GM12892 (cell line): ENCODE data around the gene TMEM132A.

Experiments
- DNase-seq: peaks from one replicate; pipeline ENCODE4 v3.0.0; 2011; ENCODE audit not compliant: insufficient read length
- FAIRE-seq: peaks from 2 replicates; lab custom pipeline; 2011; peaks lifted over from hg19 to GRCh38; lab: Jason Lieb, UNC
- POLR2A ChIP-seq: IDR thresholded peaks from 2 replicates; pipeline ENCODE4 v1.6.1; 2011; ENCODE audit warnings: low read depth, low read length, control low read depth
- POLR2AphosphoS5 ChIP-seq: IDR thresholded peaks from 2 replicates; pipeline ENCODE4 v1.6.1; 2011; ENCODE audit warnings: low read depth, low read length, control low read depth
- TAF1 ChIP-seq: IDR thresholded peaks from 2 replicates; pipeline ENCODE4 v1.6.1; 2011; ENCODE audit warnings: low read depth, mild to moderate bottlenecking, control low read depth, low read length, borderline replicate concordance

Gene TMEM132A

GRCh38 chr11:60941371-60942119 lies 17.3 kb downstream of the TMEM132A start:
- no peak for TF ChIP-seq POLR2A
- no peak for TF ChIP-seq TAF1
- no peak for TF ChIP-seq POLR2AphosphoS5
- no peak for DNase-seq
- no peak for FAIRE-seq

DNA sequence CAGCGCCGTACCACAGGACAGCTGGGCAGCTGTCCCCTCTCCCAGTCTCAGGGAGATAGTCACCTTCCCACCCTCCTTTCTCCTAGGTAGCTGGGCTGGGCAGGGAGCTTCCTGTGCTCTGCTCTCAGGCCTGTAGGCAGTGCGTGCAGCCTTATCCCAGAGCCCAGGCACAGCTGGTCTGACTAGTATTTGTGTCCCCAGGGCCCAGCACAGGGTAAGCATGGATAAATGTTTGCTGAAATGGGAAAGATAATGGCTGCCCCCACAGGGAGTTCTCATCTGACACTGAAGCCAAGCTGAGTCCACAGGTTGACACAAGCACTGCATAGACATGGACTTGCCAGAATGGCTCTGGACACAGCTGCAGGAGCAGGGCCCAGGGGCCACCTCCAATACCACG lies 18.0 kb downstream of the TMEM132A start:
- no peak for FAIRE-seq
- TF ChIP-seq TAF1 (no peak), POLR2AphosphoS5 (no peak), POLR2A (no peak)
- DNase-seq, result no peak

DNA sequence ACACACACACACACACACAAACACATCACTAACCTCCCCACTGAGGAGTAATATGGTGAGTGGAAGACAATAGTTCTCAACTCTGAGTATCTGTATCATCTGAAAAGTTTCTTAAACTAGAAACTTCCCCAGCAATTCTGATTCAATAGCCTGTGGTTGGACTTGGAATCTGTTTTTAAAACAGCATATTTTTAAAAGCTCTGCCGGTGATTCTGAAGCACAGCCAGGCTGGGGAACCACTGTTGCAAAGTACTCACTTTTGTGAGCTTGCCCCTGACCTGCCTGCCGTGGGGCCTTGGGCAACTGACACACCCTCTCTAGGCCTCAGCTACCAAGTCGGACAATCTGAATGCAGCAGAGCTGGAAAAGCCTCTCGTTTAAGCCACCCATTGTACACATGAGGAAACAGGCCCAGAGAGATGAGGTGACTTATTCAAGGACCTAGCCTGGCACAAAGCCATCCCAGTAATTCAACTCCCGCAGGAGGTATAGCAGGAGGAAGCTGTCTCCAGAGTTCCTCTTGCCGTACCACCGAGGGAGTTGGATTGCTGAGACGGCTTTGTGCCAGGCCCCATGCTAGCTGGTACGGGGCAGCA lies 18.8 kb downstream of the TMEM132A start:
- TF ChIP-seq POLR2A (no peak), POLR2AphosphoS5 (no peak), TAF1 (no peak)
- FAIRE-seq, result no peak
- DNase-seq, result no peak

DNA sequence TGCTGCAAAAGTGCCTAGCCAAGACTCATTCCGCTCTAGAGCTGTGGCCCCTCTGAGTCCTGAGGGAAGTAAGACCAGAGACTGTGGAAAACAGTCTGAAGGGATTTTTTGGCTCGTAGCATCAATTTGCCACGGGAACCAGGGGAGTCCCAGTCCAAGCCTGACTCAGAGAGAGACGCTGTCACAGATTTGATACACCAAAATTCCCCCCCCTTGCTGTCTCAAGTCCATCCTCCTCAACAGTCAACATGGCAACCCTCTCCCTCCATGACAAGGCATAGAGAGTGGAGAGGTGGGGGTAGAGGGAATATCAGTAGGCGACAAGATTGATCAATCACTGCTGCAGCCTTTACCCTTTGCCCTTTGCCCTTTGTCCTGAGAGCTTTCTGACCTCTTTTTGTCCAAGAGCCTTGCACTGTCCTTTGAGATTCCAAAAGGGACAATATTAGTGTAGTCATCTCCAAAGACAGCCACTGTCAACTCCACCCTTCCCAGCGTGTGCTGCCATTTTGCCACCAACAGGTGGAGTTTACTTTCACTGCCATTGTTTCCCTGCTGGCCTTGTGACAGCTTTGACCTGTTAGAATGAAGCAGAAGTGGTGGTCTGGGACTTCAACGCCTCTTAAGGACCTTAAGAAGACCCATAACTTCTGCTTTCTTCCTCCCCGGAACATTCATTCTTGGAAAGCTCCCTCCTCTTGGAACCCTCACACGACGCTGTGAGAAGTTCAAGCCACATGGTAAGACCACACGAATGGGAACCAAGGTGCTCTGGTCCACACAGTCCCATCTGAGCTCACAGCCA lies 20.4 kb downstream of the TMEM132A start:
- DNase-seq, result no peak
- TF ChIP-seq POLR2A (no peak), TAF1 (no peak), POLR2AphosphoS5 (no peak)
- peak; percentile 51 for FAIRE-seq

DNA sequence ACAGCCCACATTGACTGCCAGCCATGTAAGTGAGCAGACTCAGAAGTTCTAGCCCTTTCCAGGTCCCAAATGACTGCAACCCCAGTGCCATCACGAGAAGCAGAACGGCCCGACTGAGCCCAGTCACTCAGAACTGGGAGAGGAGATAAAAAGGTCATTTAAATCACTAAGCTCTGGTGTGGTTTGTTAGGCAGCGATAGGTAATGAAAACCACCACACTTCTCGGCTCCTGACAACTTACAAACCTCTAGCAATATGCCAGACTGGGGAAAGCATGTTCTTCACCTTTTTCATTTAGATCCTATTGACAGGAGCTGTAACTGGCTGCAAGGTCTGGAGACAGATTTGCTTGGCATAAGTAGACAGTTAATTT lies 21.0 kb downstream of the TMEM132A start:
- FAIRE-seq (no peak), DNase-seq (no peak)

GRCh38 chr11:60946601-60947264 lies 22.5 kb downstream of the TMEM132A start:
- DNase-seq (no peak), FAIRE-seq (no peak)
- TF ChIP-seq POLR2AphosphoS5 (0 out of 2 replicates have a peak, but pooled peaks have one; percentile 24), TAF1 (no peak)

More for the DNA sequence above, 21.0 kb downstream of the TMEM132A start:
- no peak for TF ChIP-seq POLR2A
- TF ChIP-seq POLR2AphosphoS5, result peak; percentile 44; the same call in 1 of the 2 replicates
- TF ChIP-seq TAF1, result no peak

DNA sequence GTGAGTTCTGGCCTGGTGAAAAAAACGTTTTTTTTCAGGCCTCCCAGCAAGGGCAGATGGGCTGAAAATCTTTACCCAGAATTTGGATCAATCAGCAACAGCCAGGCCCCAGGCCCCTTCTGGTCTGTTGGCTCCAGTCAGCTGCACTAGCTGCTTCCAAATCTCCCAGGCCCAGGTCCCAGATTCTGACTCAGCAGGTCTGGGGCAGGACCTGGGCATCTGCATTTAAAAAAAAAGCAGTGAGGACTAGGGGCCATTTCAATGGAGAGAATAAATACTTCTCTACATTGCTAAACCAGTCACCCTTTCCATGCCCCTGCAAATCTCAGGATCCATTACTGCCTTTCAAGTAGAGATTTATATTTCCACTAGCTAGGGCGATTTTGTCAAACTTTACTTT lies 23.4 kb downstream of the TMEM132A start:
- TF ChIP-seq POLR2A (no peak), POLR2AphosphoS5 (no peak), TAF1 (no peak)
- FAIRE-seq (no peak), DNase-seq (no peak)

DNA sequence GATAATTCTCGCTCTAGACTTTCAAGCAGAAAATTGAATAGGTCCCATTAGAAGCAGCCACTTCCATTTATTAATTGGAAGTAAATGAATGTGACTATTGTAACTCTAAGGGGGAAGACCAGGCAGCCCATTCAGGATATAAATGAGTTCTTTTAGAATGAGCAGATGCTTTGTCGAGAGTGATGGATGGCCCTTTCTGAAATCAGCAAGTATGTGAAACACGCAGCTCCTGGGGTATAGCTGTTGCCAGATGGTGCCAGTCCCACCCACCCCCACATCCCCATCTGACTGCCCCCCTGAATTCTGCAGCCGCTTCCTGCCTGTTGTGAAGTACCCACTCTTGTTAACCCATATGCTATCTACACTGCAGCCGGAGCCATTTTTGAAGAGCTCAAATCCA lies 24.0 kb downstream of the TMEM132A start:
- no peak for TF ChIP-seq POLR2AphosphoS5
- no peak for TF ChIP-seq POLR2A
- TF ChIP-seq TAF1, result no peak
- DNase-seq (no peak), FAIRE-seq (no peak)

DNA sequence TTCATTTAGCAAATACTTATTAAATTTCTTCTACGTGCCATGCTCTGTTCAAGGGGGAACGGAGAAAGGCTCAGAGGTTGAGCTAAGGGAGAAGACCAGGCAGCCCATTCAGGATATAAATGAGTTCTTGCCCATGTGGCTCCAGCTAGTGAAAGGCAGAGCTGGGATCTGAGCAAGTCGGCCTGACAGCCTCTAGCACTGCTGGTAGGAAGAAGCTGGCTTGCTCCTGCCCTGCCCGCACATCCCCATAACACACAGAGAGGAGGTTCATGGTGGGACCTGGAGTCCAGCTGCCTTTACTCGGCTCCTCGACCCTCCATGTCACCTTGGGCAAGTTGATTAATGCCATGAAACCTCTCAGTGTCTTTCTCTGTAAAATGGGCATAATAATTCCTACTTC lies 25.8 kb downstream of the TMEM132A start:
- no peak for DNase-seq
- peak; percentile 83 for FAIRE-seq
- TF ChIP-seq POLR2A (no peak), POLR2AphosphoS5 (0 out of 2 replicates have a peak, but pooled peaks have one; percentile 23)

DNA sequence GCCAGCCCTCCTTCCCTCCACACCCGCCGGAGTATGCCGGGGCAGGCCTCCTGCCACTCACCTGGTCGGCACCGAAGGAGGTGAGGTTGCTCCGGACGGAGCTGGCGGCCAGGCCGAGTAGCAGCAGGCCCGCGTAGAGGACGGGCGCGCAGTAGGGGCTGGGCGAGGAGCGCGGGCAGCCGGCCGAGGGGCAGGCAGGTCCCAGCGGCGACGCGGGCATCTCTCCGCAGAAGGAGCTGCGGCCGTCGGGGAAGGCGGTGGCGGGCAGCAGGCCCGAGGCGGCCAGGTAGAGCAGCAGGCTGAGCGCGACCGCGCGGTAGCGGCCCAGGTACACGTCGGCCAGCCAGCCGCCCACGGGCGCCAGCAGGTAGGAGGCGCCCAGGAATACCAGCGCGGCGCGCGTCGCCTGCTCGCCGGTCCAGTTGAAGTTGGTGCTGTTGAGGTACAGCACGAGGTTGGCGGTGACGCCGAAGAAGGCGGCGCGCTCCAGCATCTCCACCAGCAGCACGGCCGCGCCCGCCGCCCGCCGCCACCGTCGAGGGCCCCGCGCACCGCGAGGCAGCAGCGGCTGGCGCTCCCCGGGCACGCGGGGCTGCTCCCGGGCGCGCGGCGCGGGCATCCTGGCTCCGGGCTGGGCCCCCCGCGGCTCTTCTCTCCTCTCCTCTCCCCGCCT lies 26.8 kb downstream of the TMEM132A start:
- FAIRE-seq (peak; percentile 98), DNase-seq (no peak)
- peak; percentile 60; the same call in 1 of the 2 replicates for TF ChIP-seq POLR2A
- no peak; the same call in 1 of the 2 replicates for TF ChIP-seq TAF1

GRCh38 chr11:60951606-60951903 lies 27.3 kb downstream of the TMEM132A start:
- TF ChIP-seq TAF1, result no peak
- no peak; the same call in 1 of the 2 replicates for TF ChIP-seq POLR2A
- peak; percentile 17; the same call in 1 of the 2 replicates for TF ChIP-seq POLR2AphosphoS5
- DNase-seq (no peak), FAIRE-seq (no peak)
